COLO668 (cell line): Measurements from ENCODE around the gene PON1.

Experiments used
- DNase-seq: peaks from one replicate; lab custom pipeline; 2025; ENCODE audit not compliant: unreplicated experiment; lab: John Stamatoyannopoulos, UW

PON1 gene

GRCh38 chr7:95261895-95262415, 62.4 kb downstream of the PON1 start:
- DNase-seq: no peak

GRCh38 chr7:95255691-95256090, 68.6 kb downstream of the PON1 start:
- no peak for DNase-seq

GRCh38 chr7:95253986-95254385, 70.3 kb downstream of the PON1 start:
- no peak for DNase-seq

GRCh38 chr7:95251966-95252365, 72.4 kb downstream of the PON1 start:
- DNase-seq: no peak

GRCh38 chr7:95250571-95250970, 73.8 kb downstream of the PON1 start:
- no peak for DNase-seq
